Fibroblast of mammary gland (primary cell): Measurements from ENCODE around the gene GRK3.

Source experiments
- DNase-seq: peaks from one replicate; pipeline ENCODE4 v3.0.0-alpha.2; 2010; ENCODE audit warnings: low read depth
- H3K4me3 ChIP-seq: 2 replicates; pipeline ENCODE4 v1.5.1; 2011; ENCODE audit warnings: low read depth, mild to moderate bottlenecking, low read length, moderate library complexity; ENCODE audit not compliant: control insufficient read depth
- TF ChIP-seq, protein P1 (sequence below): conservative IDR thresholded peaks from 2 replicates; pipeline ENCODE4 v1.5.1; 2011; ENCODE audit warnings: low read depth, low read length, inconsistent platforms; ENCODE audit not compliant: control insufficient read depth, insufficient read depth

Gene GRK3

GRCh38 chr22:25660336-25660735, 95.9 kb downstream of the GRK3 start:
- TF ChIP-seq, protein P1, sequence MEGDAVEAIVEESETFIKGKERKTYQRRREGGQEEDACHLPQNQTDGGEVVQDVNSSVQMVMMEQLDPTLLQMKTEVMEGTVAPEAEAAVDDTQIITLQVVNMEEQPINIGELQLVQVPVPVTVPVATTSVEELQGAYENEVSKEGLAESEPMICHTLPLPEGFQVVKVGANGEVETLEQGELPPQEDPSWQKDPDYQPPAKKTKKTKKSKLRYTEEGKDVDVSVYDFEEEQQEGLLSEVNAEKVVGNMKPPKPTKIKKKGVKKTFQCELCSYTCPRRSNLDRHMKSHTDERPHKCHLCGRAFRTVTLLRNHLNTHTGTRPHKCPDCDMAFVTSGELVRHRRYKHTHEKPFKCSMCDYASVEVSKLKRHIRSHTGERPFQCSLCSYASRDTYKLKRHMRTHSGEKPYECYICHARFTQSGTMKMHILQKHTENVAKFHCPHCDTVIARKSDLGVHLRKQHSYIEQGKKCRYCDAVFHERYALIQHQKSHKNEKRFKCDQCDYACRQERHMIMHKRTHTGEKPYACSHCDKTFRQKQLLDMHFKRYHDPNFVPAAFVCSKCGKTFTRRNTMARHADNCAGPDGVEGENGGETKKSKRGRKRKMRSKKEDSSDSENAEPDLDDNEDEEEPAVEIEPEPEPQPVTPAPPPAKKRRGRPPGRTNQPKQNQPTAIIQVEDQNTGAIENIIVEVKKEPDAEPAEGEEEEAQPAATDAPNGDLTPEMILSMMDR = no peak
- H3K4me3 ChIP-seq = no peak overlapping the region
- no peak for DNase-seq

DNA sequence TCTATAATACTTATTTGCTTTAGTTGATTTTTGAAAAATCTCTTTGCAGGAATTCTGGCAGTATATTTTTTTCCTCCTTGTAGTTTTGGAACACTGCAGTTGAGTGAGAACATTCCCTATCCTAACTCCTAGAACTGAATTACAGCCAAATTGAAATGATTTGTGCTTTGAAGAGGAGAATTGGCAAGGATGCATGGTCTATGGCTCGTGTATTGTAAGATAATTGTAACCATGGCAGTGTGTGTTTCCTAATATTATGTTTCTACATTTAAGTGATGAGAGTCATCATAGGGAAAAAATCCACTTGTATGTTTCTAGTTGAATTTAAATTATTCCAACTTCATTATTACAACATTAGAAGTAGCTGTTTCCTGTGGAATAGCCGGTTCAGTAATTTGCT, 96.6 kb downstream of the GRK3 start:
- no peak overlapping the region for H3K4me3 ChIP-seq
- peak; percentile 46 for DNase-seq
- TF ChIP-seq, protein P1 = no peak

GRCh38 chr22:25663654-25664053, 99.2 kb downstream of the GRK3 start:
- no peak overlapping the region for H3K4me3 ChIP-seq
- TF ChIP-seq, protein P1 = no peak
- DNase-seq = no peak

GRCh38 chr22:25666308-25666707, 101.8 kb downstream of the GRK3 start:
- peak; percentile 42 for DNase-seq
- H3K4me3 ChIP-seq = no peak overlapping the region
- TF ChIP-seq, protein P1 = no peak

DNA sequence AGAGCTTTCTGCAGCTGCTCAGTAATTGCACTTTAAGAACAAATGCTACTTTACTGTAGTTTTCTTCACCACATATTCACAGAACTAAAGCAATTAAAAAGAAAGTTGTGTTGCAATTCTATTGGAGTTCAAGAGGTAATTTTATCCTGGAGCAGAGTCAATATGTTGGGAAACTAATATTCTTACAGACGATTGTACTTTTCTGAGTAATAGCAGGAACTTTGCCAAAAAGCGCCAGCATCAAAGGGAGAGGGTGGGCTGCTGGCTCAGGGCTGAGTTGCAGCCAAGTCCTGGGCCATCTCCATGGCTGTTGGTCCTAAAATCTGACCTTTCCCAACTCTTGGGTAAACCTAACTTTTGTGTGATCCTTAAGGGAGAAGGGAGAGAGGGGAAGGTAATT, 104.0 kb downstream of the GRK3 start:
- peak; percentile 90 for DNase-seq
- TF ChIP-seq, protein P1 = no peak
- no peak overlapping the region for H3K4me3 ChIP-seq

- no peak overlapping the region for H3K4me3 ChIP-seq
- TF ChIP-seq, protein P1 = no peak
- peak; percentile 12 for DNase-seq
Measured at GRCh38 chr22:25669253-25670069, 105.0 kb downstream of the GRK3 start.
